Suppressor macrophage (primary cell): ENCODE measurements around the gene ADAMTS14.

ENCODE experiments used
- DNase-seq, 4 experiments: peaks; one replicate each; pipeline ENCODE4 v3.0.0-alpha.2; 2020 to 2022

The ADAMTS14 gene

GRCh38 chr10:70676511-70676910 lies 4.2 kb downstream of the ADAMTS14 start:
- DNase-seq: no peak

- no peak for DNase-seq
These were observed 4.7 kb downstream of the ADAMTS14 start for GRCh38 chr10:70677016-70677415.

GRCh38 chr10:70677620-70678249 lies 5.4 kb downstream of the ADAMTS14 start:
- no peak for DNase-seq

- DNase-seq: no peak
These were observed 5.9 kb downstream of the ADAMTS14 start for GRCh38 chr10:70678250-70678635.

- peak in 1 of 4 experiments; percentile 20 for DNase-seq
These were observed 6.6 kb downstream of the ADAMTS14 start for GRCh38 chr10:70678757-70679489.

GRCh38 chr10:70679498-70679897 lies 7.2 kb downstream of the ADAMTS14 start:
- DNase-seq: peak in 2 of 4 experiments; percentile 13 to 23

GRCh38 chr10:70680899-70681730 lies 8.8 kb downstream of the ADAMTS14 start:
- DNase-seq: no peak

GRCh38 chr10:70681731-70682005 lies 9.4 kb downstream of the ADAMTS14 start:
- no peak for DNase-seq

GRCh38 chr10:70682920-70683600 lies 10.8 kb downstream of the ADAMTS14 start:
- peak in 2 of 4 experiments; percentile 36 to 41 for DNase-seq

- peak in 3 of 4 experiments; percentile 43 to 57 (median 56) for DNase-seq
These were observed 11.3 kb downstream of the ADAMTS14 start for GRCh38 chr10:70683601-70683934.

GRCh38 chr10:70683940-70684339 lies 11.6 kb downstream of the ADAMTS14 start:
- no peak for DNase-seq

- DNase-seq: no peak
These were observed 12.1 kb downstream of the ADAMTS14 start for GRCh38 chr10:70684374-70684773.

- DNase-seq: no peak
These were observed 12.6 kb downstream of the ADAMTS14 start for GRCh38 chr10:70684839-70685454.

GRCh38 chr10:70685455-70685911 lies 13.2 kb downstream of the ADAMTS14 start:
- no peak for DNase-seq

- no peak for DNase-seq
These were observed 16.5 kb downstream of the ADAMTS14 start for GRCh38 chr10:70688828-70689227.

- DNase-seq: no peak
These were observed 17.4 kb downstream of the ADAMTS14 start for GRCh38 chr10:70689661-70690060.

- DNase-seq: no peak
These were observed 18.3 kb downstream of the ADAMTS14 start for GRCh38 chr10:70690589-70690988.

GRCh38 chr10:70691611-70692010 lies 19.3 kb downstream of the ADAMTS14 start:
- no peak for DNase-seq

- DNase-seq: no peak
These were observed 19.8 kb downstream of the ADAMTS14 start for GRCh38 chr10:70692043-70692603.

- no peak for DNase-seq
These were observed 21.5 kb downstream of the ADAMTS14 start for GRCh38 chr10:70693619-70694335.

GRCh38 chr10:70694418-70695141 lies 22.3 kb downstream of the ADAMTS14 start:
- no peak for DNase-seq
